Effector CD8-positive, alpha-beta T cell (primary cell): Measurements from ENCODE around the gene TANK.

ENCODE experiments used
- DNase-seq: peaks from one replicate; lab custom pipeline; 2025; lab: John Stamatoyannopoulos, UW

TANK gene

DNA sequence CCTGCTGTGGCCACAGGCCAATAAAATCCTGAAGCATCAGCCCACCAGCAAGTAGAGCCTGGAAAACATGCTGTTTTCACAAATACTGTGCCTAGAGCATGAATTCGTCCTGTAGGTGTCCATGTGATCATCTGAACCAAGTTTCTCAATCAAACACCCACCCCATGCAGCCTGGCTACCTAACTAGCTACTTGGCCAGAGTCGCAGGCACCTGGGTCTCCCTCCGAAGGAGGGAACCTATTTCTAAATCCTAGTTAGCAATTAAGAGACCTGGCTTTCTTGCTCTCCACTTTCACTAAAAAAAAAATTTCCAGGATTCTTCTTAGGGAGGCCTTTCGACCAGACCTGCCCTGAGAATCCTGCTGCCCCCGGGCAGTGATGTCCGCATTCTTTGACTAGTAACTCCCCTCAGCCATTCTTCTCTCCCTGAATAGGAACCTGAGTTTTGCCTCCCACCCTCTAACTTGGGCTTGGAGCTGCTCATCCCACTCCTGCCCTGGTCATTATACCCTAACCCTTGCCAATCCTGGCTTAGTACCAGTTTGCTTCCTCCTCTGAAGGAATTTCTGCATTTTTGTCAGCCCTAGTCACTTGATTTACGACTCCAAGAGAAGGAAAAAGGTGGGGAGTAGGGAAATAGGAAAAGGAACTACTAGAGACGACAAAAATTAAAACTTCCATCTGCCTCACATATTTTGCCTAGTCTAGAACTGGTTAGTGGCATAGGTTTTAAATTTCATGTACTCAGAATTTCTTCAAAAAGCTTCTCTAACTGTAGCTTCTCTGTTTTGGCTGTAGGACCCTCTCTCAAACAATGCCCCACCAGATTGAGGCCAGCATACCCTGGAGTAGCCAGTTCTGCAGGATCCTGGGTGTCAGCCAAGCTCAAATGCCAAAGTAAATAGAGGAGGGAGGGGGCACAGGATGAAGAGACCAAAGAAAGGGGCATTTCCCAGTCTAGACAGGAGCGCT is 25.4 kb upstream of the TANK start:
- DNase-seq: no peak

- DNase-seq: no peak
Observed at GRCh38 chr2:161135951-161136593, 24.2 kb upstream of the TANK start.

- DNase-seq: no peak
Observed at GRCh38 chr2:161136696-161137324, 23.4 kb upstream of the TANK start.

GRCh38 chr2:161138429-161138828 is 21.8 kb upstream of the TANK start:
- DNase-seq: no peak

GRCh38 chr2:161139098-161139987 is 20.9 kb upstream of the TANK start:
- no peak for DNase-seq

DNA sequence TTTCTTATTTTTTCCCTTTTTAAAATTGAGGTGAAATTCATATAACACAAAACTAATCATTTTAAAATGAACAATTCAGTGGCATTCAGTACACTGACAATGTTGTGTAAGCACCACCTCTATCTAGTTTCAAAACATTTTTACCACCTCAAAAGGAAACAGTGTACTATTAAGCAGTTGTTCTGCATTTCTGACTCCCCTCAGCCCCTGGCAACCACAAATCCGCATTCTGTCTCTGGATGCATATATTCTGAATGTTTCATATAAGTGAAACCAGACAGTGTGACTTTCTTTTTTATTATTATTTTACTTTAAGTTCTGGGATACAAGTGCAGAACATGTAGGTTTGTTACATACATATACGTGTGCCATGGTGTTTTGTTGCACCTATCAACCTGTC is 19.2 kb upstream of the TANK start:
- no peak for DNase-seq

GRCh38 chr2:161146209-161146775 is 13.9 kb upstream of the TANK start:
- no peak for DNase-seq

DNA sequence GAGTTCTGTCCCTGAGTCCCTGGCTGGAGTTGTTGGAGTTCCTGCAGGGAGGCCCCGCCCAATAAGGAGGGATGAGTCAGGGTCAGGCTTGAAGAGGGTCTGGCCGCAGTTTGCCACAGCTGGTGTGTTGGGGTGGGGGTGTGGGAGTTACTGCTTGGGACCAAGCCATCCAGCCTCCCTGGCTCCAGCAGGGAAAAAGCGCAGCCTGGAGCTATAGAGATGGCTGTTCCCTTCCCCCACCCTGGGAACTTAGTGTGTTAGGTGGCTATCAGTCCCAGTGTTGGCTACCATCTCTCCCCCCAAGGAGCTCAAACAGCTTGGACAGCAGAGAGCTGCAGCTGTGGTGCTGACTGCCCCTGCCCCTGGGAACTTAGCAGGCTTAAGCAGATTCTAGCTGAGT is 13.2 kb upstream of the TANK start:
- DNase-seq: no peak

DNA sequence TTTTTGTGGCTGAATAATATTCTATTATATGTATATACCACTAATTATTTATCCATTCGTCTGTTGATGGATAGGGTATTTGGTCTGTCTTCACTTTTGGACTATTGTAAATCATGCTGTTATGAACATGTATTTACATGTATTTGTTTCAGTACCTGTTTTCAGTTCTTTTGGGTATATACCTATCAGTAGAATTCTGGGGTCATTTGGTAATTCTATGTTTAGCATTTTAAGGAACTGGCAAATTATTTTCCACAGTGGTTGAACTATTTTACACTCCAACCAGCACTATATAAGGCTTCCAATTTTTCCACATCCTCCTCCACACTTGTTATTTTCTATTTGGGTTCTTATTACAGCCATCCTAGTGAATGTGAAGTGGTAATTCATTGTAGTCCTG is 12.4 kb upstream of the TANK start:
- DNase-seq: no peak

- no peak for DNase-seq
Observed at GRCh38 chr2:161150704-161151103, 9.5 kb upstream of the TANK start.

DNA sequence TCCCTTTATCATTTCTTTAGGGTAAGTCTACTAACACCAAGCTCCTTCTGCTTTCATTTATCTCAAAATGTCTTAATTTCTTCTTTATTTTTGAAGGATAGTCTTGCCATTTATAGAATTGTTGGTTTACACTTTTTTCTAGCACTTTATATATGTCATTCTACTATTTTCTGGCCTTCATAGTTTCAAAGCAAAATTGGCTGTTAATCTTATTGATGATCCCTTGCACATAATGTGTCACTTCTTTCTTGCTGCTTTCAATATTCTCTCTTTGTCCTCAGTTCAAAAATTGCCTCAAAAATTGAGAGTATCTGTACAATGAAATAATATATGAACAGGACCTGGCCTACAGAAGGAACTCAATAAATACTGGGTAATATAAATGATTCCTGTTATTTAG is 7.9 kb upstream of the TANK start:
- no peak for DNase-seq

- no peak for DNase-seq
Observed at GRCh38 chr2:161158882-161159281, 1.3 kb upstream of the TANK start.

GRCh38 chr2:161159456-161160225 is 587 bp upstream of the TANK start:
- DNase-seq: no peak

DNA sequence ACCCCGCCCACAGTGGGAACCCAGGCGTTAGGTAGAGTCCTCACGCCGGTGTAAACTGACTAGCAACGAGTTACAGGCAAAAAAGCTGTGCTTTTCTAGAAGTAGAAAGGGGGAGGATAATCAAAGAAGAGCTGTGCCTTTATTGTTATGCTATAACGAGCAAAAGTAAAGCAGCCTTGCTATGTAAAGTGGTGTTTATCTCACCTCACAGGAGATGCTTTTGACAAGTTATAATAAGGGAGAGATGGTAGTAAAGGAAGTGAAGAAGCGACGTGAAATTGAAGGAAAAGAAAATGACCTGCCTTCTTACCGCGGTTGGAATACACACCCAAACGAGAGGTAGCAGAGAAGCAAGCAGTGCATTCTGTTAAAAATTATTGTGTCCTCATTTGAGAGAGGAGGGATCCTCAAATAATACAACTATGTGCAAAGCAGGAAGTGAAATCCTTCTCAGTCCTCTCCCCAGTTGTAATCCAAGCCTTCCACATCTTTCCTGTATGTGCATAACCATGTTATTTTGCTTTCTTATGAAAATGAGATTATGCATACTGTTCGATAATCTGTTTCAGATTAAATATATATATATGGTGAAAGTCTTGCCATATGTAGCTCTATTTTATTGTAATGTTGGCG is 962 bp downstream of the TANK start:
- DNase-seq: no peak

DNA sequence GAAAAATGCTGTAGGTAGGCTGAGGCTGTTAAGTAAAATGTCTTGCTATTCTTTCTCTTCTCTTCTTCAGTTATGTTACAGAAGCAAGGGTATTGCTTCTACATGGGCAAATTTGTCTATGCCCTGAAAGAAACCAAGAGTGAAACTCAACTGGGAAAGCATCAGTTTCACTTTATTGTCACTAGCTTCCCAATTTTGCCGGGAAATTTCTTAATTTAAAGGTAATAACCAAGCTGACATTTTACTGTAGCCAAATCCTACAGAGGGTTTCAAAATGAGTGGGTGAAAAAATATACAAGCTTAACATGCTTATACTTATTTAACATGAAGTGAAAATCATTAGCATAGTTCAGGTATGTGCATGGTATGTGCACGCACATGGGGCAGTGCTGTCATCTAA is 3.2 kb downstream of the TANK start:
- DNase-seq: no peak

DNA sequence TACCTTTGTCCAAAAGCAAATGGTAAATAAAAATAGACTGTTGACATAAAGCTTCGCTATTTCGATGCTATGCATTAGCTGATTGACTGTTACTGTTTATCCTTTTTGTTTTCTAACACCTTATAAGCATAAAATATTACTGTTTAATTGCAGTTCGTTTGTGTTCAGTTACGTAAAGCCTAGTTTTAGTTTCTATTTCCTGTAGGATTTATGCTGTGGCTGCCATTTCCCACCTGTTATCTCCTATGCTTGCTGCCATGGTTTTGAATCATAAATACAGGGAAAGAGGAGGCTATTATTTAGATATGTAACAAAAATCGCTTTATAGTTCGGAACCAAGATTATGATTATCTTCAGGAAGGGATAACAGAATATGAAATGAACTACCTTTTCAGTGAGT is 3.9 kb downstream of the TANK start:
- DNase-seq: no peak

DNA sequence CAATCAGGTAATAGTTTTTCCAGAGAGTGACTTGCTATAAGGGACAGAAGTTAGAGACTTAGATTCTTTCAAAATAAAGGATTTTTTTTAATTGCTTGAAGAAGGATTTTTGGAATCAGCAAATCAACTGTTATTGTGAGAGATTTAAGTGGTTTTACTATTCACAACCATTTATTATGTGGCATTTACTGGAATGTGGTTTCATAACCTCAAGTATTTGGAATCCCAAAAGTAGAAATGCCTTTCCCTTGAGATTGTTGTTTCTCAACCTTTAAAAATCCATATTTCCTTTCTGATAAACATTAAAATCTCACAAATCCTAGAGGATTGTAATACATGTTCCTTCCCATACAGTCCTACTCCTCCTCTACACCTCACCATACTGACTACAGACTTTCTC is 5.0 kb downstream of the TANK start:
- DNase-seq: no peak

GRCh38 chr2:161165811-161166210 is 5.6 kb downstream of the TANK start:
- no peak for DNase-seq

DNA sequence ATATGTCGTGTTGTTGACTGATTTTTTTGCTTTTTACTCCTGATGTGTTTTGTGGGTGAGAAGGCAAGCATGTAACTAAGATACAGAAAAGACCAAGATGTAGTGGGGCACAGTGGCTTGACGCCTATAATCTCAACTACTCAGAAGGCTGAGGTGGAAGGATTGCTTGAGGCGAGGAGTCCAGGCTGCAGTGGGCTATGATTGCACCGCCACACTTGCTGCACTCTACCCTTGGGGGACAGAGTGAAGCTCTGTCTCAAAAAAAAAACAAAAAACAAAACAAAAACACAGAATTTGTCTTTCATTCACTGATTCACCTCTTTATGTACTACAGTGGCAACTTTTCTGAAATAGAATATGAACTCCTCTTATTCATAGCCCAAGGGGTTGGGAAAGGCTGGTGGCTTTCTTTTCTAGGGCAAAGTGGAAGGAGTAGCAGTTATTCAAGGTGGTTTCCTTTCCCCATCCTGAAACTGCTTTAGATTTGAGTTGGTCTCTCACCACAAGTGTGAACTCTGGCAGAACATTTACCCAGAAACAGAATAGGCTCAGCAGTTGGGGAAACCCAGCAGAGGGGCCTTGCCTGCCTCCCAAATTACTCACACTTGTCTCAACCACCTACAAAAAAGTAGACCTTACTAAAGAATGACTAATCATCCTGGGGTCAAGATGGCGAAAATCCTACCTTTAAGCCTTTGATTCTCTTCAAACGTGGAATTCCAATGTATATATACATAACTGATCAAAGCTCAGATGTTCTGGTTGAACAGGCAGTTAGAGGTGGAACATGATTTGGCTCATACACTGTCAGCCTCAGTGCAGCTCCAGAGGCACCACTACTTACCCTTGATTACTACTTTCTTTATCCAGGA is 6.5 kb downstream of the TANK start:
- DNase-seq: no peak
